Endothelial cell of umbilical vein (primary cell): ENCODE results near the gene SHISA2. TPM values are rescaled to one million over a fixed set of nuclear protein-coding genes. Genes with fewer than 3 reads are reported as not detected.
A peak's percentile ranks its signal among the peaks of the same experiment; 100 is the strongest.
"Not testable (repeated sequence)": the region's sequence is repeated elsewhere in the genome, so short reads cannot be mapped to it uniquely, and the experiment has no call there.

ENCODE experiments used
- BruUV-seq: library from RNA; stranded (reverse); fragments of 400-500 nt; replicated peaks from 2 replicates; lab custom pipeline; 2021; lab: Mats Ljungman, UMichigan
- CTCF ChIA-PET: fragments of 300-600, 350-600 bp; sonication (Branson Sonifier 250); formaldehyde crosslinking; loops from one replicate; lab custom pipeline; 2021; ENCODE audit warnings: antibody characterized with exemption, inconsistent platforms; lab: Charles Lee
- POLR2A ChIA-PET: fragments of 300-600, 350-600 bp; sonication (Branson Sonifier 250); formaldehyde crosslinking; loops from one replicate; lab custom pipeline; 2021; ENCODE audit warnings: antibody characterized with exemption, inconsistent platforms; lab: Charles Lee
- DNase-seq: peaks from one replicate; pipeline ENCODE4 v3.0.0-alpha.2; 2011; ENCODE audit warnings: low read depth, low spot score
- FAIRE-seq: peaks from 2 replicates; lab custom pipeline; 2011; peaks lifted over from hg19 to GRCh38; lab: Jason Lieb, UNC
- H2AFZ ChIP-seq: 2 replicates; pipeline ENCODE4 v1.6.0; 2012; ENCODE audit warnings: low read depth, low read length, control low read depth, inconsistent platforms
- H3K27ac ChIP-seq: 2 replicates; pipeline ENCODE4 v1.5.1; 2011; ENCODE audit warnings: low read depth, mild to moderate bottlenecking, control low read depth, low read length, moderate library complexity; ENCODE audit not compliant: insufficient read depth
- H3K27me3 ChIP-seq, 2 experiments: 2 replicates each; pipeline versions ENCODE4 v1.6.0 to v1.6.1; 2011; ENCODE audit warnings: low read length in 2 of 2, mixed read lengths in 1 of 2; ENCODE audit not compliant: control insufficient read depth in 2 of 2, insufficient read depth in 2 of 2
- H3K36me3 ChIP-seq, 2 experiments: 2 replicates in 1 of 2; 3 replicates in 1 of 2; pipeline ENCODE4 v1.5.1; 2011; ENCODE audit warnings: low read length in 2 of 2, mild to moderate bottlenecking in 1 of 2, moderate library complexity in 1 of 2; ENCODE audit not compliant: control insufficient read depth in 2 of 2, insufficient read depth in 2 of 2; ENCODE audit errors: extremely low read depth in 1 of 2
- H3K4me1 ChIP-seq: 3 replicates; pipeline ENCODE4 v1.5.1; 2011; ENCODE audit warnings: mild to moderate bottlenecking, low read length; ENCODE audit not compliant: control insufficient read depth, insufficient read depth; ENCODE audit errors: extremely low read depth
- H3K4me2 ChIP-seq: 2 replicates; pipeline ENCODE4 v1.6.1; 2011; ENCODE audit warnings: low read length, control low read depth, mixed read lengths; ENCODE audit not compliant: insufficient read depth
- H3K4me3 ChIP-seq, 3 experiments: fragments of 200-600 bp in 1 of 3; sonication (generic), shearing (Covaris generic) in 1 of 3; replicated peaks in 1 of 3; 2 replicates each; pipeline ENCODE4 v1.5.1; 2011 to 2016; ENCODE audit warnings: control low read depth in 3 of 3, low read length in 3 of 3, mild to moderate bottlenecking in 2 of 3, inconsistent platforms in 1 of 3, low read depth in 1 of 3, moderate library complexity in 1 of 3; ENCODE audit not compliant: insufficient read depth in 1 of 3
- H3K79me2 ChIP-seq: 2 replicates; pipeline ENCODE4 v1.6.0; 2012; ENCODE audit warnings: low read length, inconsistent platforms; ENCODE audit not compliant: control insufficient read depth, insufficient read depth
- H3K9ac ChIP-seq: replicated peaks from 2 replicates; pipeline ENCODE3; 2011; ENCODE audit warnings: low read length, control low read depth; ENCODE audit not compliant: insufficient read depth; ENCODE audit errors: extremely low read depth
- H3K9me1 ChIP-seq: replicated peaks from 3 replicates; pipeline ENCODE4 v1.6.0; 2011; ENCODE audit warnings: mild to moderate bottlenecking, low read length; ENCODE audit not compliant: control insufficient read depth, insufficient read depth; ENCODE audit errors: extremely low read depth
- H3K9me3 ChIP-seq: replicated peaks from 2 replicates; pipeline ENCODE4 v1.5.1; 2012; ENCODE audit warnings: low read length, inconsistent platforms; ENCODE audit not compliant: control insufficient read depth, insufficient read depth
- H4K20me1 ChIP-seq: replicated peaks from 2 replicates; pipeline ENCODE3; 2011; ENCODE audit warnings: mild to moderate bottlenecking, low read length; ENCODE audit not compliant: control insufficient read depth, insufficient read depth; ENCODE audit errors: extremely low read depth
- CTCF ChIP-seq, 2 donors: IDR thresholded peaks; 1 replicate in 1 of 2; 2 replicates in 1 of 2; pipeline ENCODE4 v1.5.1; 2011; ENCODE audit warnings: low read length in 2 of 2, mild to moderate bottlenecking in 2 of 2, moderate library complexity in 2 of 2, control low read depth in 1 of 2, inconsistent platforms in 1 of 2, low read depth in 1 of 2; ENCODE audit not compliant: insufficient read depth in 1 of 2; ENCODE audit errors: extremely low read depth in 1 of 2
- EZH2 ChIP-seq: IDR thresholded peaks from 2 replicates; pipeline ENCODE4 v1.6.1; 2012; ENCODE audit warnings: borderline replicate concordance, low read depth, mild to moderate bottlenecking, moderate library complexity, low read length, inconsistent platforms; ENCODE audit not compliant: severe bottlenecking
- FOS ChIP-seq: IDR thresholded peaks from 2 replicates; pipeline ENCODE4 v1.6.1; 2011; ENCODE audit warnings: mild to moderate bottlenecking, low read length, moderate library complexity, borderline replicate concordance; ENCODE audit not compliant: insufficient read depth
- GATA2 ChIP-seq: IDR thresholded peaks from 2 replicates; pipeline ENCODE4 v1.7.0; 2011; ENCODE audit warnings: low read depth, mild to moderate bottlenecking, moderate library complexity, mixed read lengths, low read length; ENCODE audit not compliant: insufficient read length, insufficient read depth
- JUN ChIP-seq: IDR thresholded peaks from 2 replicates; pipeline ENCODE4 v1.6.1; 2011; ENCODE audit warnings: borderline replicate concordance, low read depth; ENCODE audit not compliant: insufficient read length, insufficient read depth
- MAX ChIP-seq: IDR thresholded peaks from 2 replicates; pipeline ENCODE4 v1.6.1; 2011; ENCODE audit not compliant: insufficient read depth, insufficient read length
- MYC ChIP-seq: IDR thresholded peaks from one replicate; pipeline ENCODE4 v1.6.1; 2011; ENCODE audit warnings: mild to moderate bottlenecking, low read depth, low read length
- POLR2A ChIP-seq: IDR thresholded peaks from 2 replicates; pipeline ENCODE4 v1.6.1; 2012; ENCODE audit warnings: low read depth, mild to moderate bottlenecking, control low read depth, low read length
- POLR2AphosphoS5 ChIP-seq: IDR thresholded peaks from 2 replicates; pipeline ENCODE4 v1.6.1; 2012; ENCODE audit warnings: low read depth, mild to moderate bottlenecking, control low read depth, low read length, moderate library complexity; ENCODE audit not compliant: insufficient read depth
- dilution Hi-C: fragments of 300-500 bp; cut with MboI; formaldehyde crosslinking; loops from one replicate; pipeline ENCODE4 v1.15.0; 2019; ENCODE audit warnings: low sequenced_read_pairs; ENCODE audit not compliant: extremely low pct_ligation_motif_present
- intact Hi-C: fragments of 100-400 bp; cut with micrococcal nuclease; formaldehyde crosslinking; loops from one replicate; pipeline ENCODE4 v1.10.0; 2022
- polyA plus RNA-seq, 4 experiments: library from polyadenylated mRNA; depleted of rRNA in 3 of 4; stranded (reverse) in 3 of 4; unstranded in 1 of 4; fragments of >200 nt; gene quantifications; 2 replicates each; pipeline versions ENCODE4 v1.2.1 to v1.2.3, GENCODE V29; 2011 to 2012; ENCODE audit warnings: missing spikeins in 1 of 4
- total RNA-seq: library from RNA; stranded (reverse); gene quantifications from 2 replicates; pipeline ENCODE4 v1.2.3, GENCODE V29; 2021

SHISA2 gene
- total and polyA plus RNA-seq, 2 donors (not counting 3 experiments of a cell fraction or from before 2014, with no cell fraction given): 1.5 to 2.5 TPM

GRCh38 chr13:26074706-26075105 is 22.9 kb upstream of the SHISA2 start:
- Histone ChIP-seq H3K27me3 (peaks cover 0 to 2% of the 10 kb centered on the region in 2 experiments), H3K36me3 (no peaks in the 10 kb centered on the region), H3K9ac (no peak overlapping the region), H2AFZ (no peak overlapping the region), H3K4me3 (no peak overlapping the region), H3K9me1 (no peaks in the 10 kb centered on the region), H3K4me1 (no peaks in the 10 kb centered on the region), H3K4me2 (no peak overlapping the region), H4K20me1 (no peaks in the 10 kb centered on the region), H3K27ac (no peak overlapping the region), H3K9me3 (no peaks in the 10 kb centered on the region), H3K79me2 (no peaks in the 10 kb centered on the region)
- ChIA-PET CTCF (interaction anchor here (0.8 to 3.9 kb wide), 4 partner anchors 247 to 855 kb away, joined by 3 to 26 read pairs (median 6); no protein-coding TSS in a partner anchor), POLR2A (no interaction called here)
- intact Hi-C loops (no loop called here), dilution Hi-C loops (no loop called here)
- TF ChIP-seq FOS (no peak), MYC (no peak), JUN (no peak), EZH2 (no peak), MAX (no peak), GATA2 (no peak), POLR2AphosphoS5 (no peak), CTCF (IDR thresholded peaks at IDR 0.05; ENCODE audit: extremely low read depth in 1 of 2, insufficient read depth in 1 of 2, low read depth in 1 of 2, low read length in 2 of 2) (no peak), POLR2A (no peak)
- no TSS peak for BruUV-seq
- DNase-seq: no peak
- FAIRE-seq: no peak

- H3K4me2 ChIP-seq, H3K27ac ChIP-seq, H3K27me3 ChIP-seq, H3K9me3 ChIP-seq, H3K4me1 ChIP-seq, BruUV-seq, H3K79me2 ChIP-seq, dilution Hi-C loops, H3K36me3 ChIP-seq, H3K9me1 ChIP-seq, POLR2A ChIA-PET, H4K20me1 ChIP-seq, H3K9ac ChIP-seq, H3K4me3 ChIP-seq, H2AFZ ChIP-seq: not testable (repeated sequence)
- peak; percentile 24 for DNase-seq
- peak; percentile 99 for FAIRE-seq
- CTCF ChIA-PET: interaction anchor here (0.6 to 3.0 kb wide), 4 partner anchors 243 to 498 kb away, joined by 3 to 68 read pairs (median 4); no protein-coding TSS in a partner anchor
- intact Hi-C loops: loop anchor here (1.0 kb wide), 1 partner anchor 498 kb away; no protein-coding TSS in a partner anchor
These were observed 20.5 kb upstream of the SHISA2 start for GRCh38 chr13:26072335-26072734.
